Umbilical cord (tissue), 2 donors: ENCODE data around the gene KCNJ10. TPM values are rescaled to one million over a fixed set of nuclear protein-coding genes. Genes with fewer than 3 reads are reported as not detected.
A peak's percentile ranks its signal among the peaks of the same experiment; 100 is the strongest.

Experiments used
- DNase-seq: peaks from one replicate; pipeline ENCODE4 v3.0.0-alpha.2; 2015; ENCODE audit warnings: low spot score
- total RNA-seq: library from RNA; depleted of rRNA; stranded (reverse); fragments of >200 nt; gene quantifications from one replicate; pipeline ENCODE4 v1.2.3, GENCODE V29; 2014; ENCODE audit warnings: low replicate concordance; ENCODE audit not compliant: insufficient read depth

KCNJ10 gene
- total RNA-seq, 1 donor from 2014 or later: 4.6 TPM

DNA sequence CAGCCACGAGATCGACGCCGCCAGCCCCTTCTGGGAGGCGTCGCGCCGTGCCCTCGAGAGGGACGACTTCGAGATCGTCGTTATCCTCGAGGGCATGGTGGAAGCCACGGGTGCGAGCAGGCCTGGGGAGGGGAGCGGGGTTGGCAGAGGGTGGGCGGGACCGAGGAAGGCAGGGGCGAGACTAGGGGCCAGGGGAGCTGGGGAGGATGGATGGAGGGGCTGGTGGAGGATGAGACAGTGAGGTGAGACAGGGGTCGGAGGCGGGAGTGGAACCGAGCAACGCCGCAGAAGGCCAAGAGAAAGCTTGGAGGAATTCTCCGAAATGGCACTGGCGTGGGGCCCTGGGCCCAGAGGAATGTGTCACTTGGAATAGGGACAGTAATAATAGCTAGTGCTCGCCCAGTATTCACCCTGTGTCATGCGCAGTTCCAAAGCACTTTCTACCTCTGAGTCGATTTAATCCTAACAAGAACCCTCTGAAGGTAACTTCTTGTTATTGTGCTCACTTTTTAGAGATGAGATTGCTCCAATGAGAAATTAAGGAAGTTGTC is 14.9 kb upstream of the KCNJ10 start:
- DNase-seq: no peak

DNA sequence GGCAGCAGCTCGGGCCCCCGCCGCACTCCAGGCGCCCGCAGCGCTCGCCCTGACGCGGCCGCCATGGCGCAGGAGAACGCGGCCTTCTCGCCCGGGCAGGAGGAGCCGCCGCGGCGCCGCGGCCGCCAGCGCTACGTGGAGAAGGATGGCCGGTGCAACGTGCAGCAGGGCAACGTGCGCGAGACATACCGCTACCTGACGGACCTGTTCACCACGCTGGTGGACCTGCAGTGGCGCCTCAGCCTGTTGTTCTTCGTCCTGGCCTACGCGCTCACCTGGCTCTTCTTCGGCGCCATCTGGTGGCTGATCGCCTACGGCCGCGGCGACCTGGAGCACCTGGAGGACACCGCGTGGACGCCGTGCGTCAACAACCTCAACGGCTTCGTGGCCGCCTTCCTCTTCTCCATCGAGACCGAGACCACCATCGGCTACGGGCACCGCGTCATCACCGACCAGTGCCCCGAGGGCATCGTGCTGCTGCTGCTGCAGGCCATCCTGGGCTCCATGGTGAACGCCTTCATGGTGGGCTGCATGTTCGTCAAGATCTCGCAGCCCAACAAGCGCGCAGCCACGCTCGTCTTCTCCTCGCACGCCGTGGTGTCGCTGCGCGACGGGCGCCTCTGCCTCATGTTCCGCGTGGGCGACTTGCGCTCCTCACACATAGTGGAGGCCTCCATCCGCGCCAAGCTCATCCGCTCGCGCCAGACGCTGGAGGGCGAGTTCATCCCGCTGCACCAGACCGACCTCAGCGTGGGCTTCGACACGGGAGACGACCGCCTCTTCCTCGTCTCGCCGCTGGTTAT is 14.2 kb upstream of the KCNJ10 start:
- DNase-seq: peak; percentile 38

DNA sequence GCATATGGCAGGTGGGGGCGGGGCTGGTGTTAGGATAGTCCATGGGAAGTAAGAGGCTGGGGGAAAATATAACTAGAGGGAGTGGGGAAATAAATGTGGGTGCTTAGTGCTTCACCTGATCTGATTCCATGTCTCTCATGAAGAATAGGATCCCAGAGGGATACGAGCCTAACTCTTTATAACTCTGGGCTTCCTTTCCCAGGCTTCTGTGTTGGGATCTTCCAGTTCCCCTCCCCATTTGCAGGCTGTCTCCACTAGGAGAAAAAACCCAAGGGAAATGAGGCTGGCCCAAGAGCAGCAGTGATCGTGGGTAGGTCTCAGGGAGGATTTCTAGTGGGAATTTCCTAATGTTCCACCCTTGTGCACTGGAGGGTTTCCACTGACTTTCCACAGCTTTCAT is 13.0 kb upstream of the KCNJ10 start:
- no peak for DNase-seq

- no peak for DNase-seq
Observed at GRCh38 chr1:160082487-160082886, 12.5 kb upstream of the KCNJ10 start.

GRCh38 chr1:160081261-160081936 is 11.4 kb upstream of the KCNJ10 start, which contains the start of gene KCNJ9:
Gene KCNJ9, plus strand, starts transcription at chr1:160081538. Its CDS starts 2,493 bp downstream, at chr1:160084031.
- DNase-seq: peak; percentile 10

DNA sequence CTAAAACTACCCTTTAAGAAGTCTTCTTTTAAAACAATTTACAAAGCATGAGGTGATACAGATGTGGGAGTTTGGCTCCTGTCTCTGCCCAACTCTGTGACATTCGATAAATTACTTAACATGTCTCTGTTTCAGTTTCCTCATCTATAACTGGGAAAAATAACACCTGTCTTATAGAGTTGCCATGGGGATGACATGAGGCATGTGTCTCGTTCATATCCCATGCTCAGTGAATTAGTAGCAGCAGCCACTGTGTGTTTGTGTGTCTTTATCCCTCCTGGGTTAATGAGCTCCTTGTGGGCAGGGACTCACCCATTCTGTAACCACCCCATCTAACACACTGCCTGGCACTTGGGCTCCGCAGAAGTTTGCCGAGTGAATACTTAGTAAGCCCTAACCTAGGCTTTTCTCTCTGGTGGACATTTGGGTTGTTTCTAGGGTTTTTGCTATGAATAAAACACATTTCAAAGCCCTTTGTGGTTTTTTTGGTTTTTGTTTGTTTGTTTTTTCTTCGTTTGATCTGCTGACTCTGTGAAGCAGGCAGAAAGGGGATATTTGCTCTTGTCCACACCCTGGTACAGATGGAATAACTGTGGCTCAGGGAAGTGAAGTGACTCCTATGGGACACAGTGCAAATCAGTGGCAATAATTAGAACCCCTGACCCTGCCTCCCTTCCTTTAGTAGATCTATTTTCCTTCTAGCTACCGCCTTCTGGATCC is 10.6 kb upstream of the KCNJ10 start:
- DNase-seq: no peak

- no peak for DNase-seq
Observed at GRCh38 chr1:160079448-160079847, 9.5 kb upstream of the KCNJ10 start.

DNA sequence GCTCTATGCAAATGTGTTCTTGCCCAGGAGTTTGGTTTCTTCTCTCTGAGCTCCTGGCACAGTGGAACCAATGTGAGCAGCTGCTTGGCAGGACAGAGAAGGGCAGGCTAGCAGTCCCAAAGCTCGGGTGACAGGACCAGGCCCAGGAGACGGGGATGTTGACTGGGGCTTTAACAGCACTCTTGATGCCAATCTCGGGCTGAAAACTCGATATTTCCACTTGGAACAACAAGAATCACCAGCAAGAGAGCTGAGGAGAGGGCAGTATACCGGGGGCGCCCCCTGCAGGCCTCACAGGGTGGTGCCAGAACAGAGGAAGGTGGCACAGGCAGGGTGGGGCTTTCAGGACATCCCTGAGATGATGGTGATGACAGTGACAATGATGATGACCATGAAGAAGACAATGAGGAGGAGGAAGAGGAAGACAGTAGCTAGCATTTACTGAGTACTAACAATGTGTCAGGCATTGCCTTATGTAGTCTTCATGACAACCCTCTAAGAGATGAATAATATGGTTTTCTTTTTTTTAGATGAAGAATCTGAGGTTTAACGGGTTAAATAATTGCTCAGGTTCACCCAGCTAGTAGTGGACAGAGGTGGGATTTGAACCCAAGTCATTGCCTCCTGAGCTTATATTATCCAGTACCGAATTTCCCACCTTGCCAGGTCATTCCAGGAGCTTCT is 8.7 kb upstream of the KCNJ10 start:
- no peak for DNase-seq

- no peak for DNase-seq
Observed at GRCh38 chr1:160077486-160077885, 7.5 kb upstream of the KCNJ10 start.

DNA sequence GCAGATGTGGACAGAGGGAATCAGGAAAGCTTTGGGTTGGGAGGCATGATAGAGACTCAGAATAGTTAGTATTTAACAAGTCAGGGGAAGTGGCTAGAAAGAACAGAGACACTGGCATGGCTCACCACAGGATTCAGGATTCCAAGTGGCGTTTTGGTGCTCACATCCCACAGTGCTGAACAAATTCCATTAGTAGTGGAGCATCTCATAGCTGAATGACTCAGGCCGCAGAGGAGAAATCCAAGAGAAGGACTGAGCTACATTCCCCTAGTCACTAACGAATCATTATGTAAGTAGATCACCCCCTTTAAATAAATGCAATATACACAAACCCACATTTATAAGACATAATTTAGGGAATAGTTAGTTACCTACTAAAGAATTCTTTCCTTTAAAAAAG is 6.3 kb upstream of the KCNJ10 start:
- DNase-seq: no peak

DNA sequence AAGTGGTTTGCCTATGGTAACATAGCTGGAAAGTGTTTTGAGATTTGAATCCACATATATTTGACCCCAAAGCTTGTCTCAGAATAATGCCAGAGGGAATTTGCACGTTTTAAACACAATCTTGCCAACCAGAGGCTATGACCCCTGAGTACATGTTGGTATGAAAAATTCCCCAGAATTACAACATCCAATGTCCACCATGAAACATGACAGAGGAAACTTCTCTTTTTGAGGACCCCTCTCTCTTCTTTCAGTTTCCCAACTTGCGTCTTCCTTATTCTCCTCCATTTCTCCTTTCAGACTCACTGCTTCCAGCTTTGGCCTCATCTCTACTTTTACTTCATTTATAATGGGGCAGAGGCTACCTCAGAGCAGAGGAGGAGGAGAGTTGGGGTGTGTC is 5.9 kb upstream of the KCNJ10 start:
- no peak for DNase-seq

- no peak for DNase-seq
Observed at GRCh38 chr1:160074865-160075264, 4.9 kb upstream of the KCNJ10 start.

- DNase-seq: no peak
Observed at GRCh38 chr1:160071289-160071688, 1.3 kb upstream of the KCNJ10 start.

GRCh38 chr1:160070243-160071163 is 543 bp upstream of the KCNJ10 start:
- peak; percentile 85 for DNase-seq

DNA sequence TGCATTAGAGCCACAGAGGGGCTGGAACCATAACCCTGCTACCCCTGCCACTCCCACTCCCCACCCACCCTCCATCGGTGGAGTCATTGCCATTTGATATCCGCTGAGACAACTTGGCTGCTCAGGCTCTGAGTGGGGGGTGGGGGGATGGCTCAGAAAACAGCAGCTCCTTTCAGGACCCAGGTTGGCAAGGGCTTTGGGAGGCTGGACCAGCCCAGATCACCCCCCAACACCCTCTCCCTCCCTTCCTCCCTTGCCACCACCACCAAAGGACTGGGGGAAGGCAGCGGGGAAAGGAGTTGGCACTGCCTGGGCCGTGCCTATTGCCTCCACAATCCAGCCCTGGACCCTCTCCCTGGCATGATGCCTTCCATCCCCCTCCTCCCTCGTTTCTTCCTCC is 1.7 kb downstream of the KCNJ10 start:
- DNase-seq: no peak

DNA sequence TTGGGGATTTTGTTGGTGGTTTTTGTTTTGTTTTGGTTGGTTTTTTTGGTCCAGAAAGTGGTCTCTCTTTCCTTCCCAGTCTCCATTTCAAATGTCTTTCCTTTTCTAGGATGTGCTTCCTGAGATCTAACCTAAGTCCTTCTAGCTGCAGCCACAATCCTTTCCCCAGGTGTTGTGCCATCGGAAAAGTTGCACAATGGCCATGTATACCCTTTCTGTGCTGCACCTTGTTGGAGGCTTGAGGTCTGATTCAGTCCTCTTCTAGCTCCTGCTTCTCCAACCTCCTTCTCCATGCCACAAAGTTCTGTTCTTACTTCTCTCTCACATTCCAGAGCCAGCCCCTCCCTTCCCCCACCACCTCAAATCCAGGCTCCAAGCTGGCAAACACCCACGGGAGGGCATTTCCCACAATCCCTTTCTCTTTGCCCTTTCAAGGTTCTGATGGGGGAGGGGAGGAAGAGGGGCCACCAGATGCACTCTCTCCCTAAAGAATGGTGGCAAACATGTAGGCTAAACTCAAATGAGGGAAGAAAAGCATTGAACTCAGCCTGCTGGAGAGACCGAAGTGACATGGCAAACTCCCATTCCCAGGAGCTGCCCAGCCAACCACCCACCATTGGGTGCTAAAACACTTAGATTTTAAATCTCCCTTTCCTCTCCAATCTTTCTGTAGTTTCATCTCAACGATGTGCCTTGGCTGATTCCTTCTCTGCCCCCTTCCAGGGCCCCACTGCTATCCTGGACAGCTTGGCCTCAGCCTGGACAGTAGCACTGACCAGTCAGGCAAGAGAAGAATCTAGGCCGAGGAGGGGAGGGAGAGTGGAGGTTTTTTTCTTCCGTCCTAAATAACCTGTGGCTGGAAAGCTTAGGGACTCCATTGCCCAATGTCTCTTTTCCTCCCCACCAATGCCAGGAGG is 2.9 kb downstream of the KCNJ10 start:
- no peak for DNase-seq

- DNase-seq: no peak
Observed at GRCh38 chr1:160064746-160065145, 5.2 kb downstream of the KCNJ10 start.

DNA sequence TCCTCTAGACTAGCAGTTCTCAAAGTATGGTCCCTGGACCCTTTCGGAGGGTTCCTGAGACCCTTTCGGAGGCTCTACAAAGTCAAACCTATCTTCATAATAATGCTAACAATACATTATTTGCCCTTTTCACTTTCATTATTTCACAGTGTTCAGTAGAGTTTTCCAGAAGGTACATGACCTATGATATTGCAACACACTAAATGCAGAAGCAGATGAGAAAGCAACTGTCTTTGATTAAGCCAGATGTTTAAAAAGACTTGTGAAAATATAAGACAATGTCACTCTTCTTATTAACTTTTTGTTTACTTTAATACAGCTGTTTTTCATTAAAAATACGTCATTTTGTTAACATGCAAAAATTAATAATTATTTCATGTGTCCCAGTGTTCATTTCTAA is 5.8 kb downstream of the KCNJ10 start:
- no peak for DNase-seq

DNA sequence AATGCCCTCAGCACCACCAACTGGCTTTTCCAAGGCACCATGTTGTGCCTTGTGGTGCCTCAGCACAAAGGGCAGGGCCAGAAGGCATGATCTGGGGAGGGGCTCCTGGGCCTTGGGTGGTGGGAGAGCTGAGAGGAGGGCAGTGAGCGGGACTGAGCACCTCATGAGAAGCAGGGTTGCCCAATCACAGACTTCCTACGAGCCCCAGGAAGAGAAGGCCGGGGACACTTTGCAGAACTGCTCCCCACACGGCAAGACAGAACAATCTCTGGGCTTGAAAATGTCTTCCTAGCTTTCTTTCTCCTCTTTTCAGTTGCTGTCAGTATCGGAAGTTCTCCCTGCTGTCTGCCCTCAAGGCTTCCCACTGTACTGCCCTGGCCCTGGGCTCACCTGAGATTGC is 6.8 kb downstream of the KCNJ10 start:
- DNase-seq: no peak

DNA sequence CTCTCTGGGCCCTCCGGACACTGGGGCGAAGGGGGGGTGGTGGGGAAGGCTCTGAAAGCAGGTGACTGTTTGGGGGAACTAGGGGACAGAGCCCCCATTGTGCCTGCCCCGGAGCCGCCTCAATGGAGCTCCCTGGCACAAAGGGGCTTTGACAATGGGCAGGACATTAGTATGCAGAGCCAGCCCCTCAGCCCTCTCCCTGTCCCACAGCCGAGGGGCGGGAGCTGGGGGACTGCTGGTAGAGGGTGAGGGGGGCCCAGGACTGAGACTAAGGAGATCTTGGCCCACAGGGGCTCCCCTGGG is 7.8 kb downstream of the KCNJ10 start:
- DNase-seq: no peak
